Skeletal muscle tissue (tissue), 4 donors: ENCODE measurements around the gene OXCT1. TPM values are rescaled to one million over a fixed set of nuclear protein-coding genes. Genes with fewer than 3 reads are reported as not detected.
A peak's percentile ranks its signal among the peaks of the same experiment; 100 is the strongest.

Experiments
- H3K27ac ChIP-seq: one replicate; pipeline ENCODE4 v1.7.0; 2013; ENCODE audit warnings: mild to moderate bottlenecking, low read depth, low read length, inconsistent platforms
- H3K27me3 ChIP-seq, 3 donors: one replicate each; pipeline ENCODE4 v1.7.0; 2013; ENCODE audit warnings: low read length in 3 of 3; ENCODE audit not compliant: control insufficient read depth in 3 of 3, insufficient read depth in 3 of 3
- H3K36me3 ChIP-seq, 3 donors: one replicate each; pipeline ENCODE4 v1.7.0; 2013; ENCODE audit warnings: low read length in 3 of 3; ENCODE audit not compliant: control insufficient read depth in 3 of 3, insufficient read depth in 3 of 3
- H3K4me1 ChIP-seq, 3 donors: one replicate each; pipeline ENCODE4 v1.7.0; 2013; ENCODE audit warnings: low read length in 3 of 3, mild to moderate bottlenecking in 3 of 3; ENCODE audit not compliant: control insufficient read depth in 3 of 3, insufficient read depth in 3 of 3
- H3K4me3 ChIP-seq, 3 donors: one replicate each; pipeline ENCODE4 v1.7.0; 2013; ENCODE audit warnings: low read length in 3 of 3
- H3K9ac ChIP-seq, 3 donors: one replicate each; pipeline ENCODE4 v1.7.0; 2013; ENCODE audit warnings: low read length in 3 of 3, mild to moderate bottlenecking in 3 of 3, moderate library complexity in 2 of 3, low read depth in 1 of 3
- H3K9me3 ChIP-seq, 3 donors: one replicate each; pipeline ENCODE4 v1.7.0; 2013; ENCODE audit warnings: low read length in 3 of 3; ENCODE audit not compliant: control insufficient read depth in 3 of 3
- total RNA-seq: library from RNA; depleted of rRNA; stranded (reverse); fragments of >200 nt; gene quantifications from one replicate; pipeline ENCODE4 v1.2.3, GENCODE V29; 2014
- donor health status: Osteomylitis.

Gene OXCT1
- total RNA-seq, 1 donor from 2014 or later: 12.5 TPM

DNA sequence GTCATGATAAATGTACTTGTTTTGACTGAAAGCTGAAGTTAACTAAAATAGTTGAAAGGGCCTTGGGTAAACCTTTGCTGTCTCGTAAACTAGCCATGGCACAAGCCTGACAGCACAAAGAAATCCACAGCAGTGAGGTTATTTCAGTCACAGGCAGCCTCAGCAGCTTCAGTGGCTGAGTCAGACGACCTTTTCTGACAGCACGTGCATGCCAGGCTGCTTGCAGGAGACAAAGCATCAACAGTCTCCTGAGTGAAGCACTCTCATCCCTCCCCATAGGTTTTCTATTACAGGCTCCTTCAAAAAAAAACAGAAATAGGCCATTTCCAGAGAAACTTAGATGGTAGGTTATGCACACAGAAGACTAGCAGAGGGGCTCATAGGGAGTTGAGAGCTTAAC lies 34.6 kb downstream of the OXCT1 start:
- Histone ChIP-seq H3K4me1 (peaks cover 4 to 7% (median 4%) of the 10 kb centered on the region in 3 donors), H3K36me3 (peaks cover 0 to 8% (median 0%) of the 10 kb centered on the region in 3 donors), H3K9ac (peak overlapping the region; percentile 10 to 40 (median 23))

DNA sequence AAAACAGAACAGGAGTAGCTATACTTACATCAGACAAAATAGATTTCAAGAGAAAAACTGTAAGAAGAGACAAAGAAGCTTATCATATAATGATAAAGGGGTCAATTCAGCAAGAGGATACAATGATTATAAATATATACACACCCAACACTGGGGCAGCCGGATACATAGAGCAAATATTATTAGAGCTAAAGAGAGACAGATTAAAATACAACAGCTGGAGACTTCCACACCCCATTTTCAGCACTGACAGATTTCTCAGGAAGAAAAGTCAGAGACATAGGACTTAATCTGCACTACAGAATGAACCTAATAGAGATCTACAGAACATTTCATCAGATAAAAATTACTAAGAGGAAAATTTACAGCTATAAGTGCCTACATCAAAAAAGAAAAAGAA lies 35.7 kb downstream of the OXCT1 start:
- H3K27me3 ChIP-seq: no peaks in the 10 kb centered on the region
- peaks cover 0 to 8% (median 0%) of the 10 kb centered on the region in 3 donors for H3K36me3 ChIP-seq
- peak overlapping the region; percentile 60 for H3K27ac ChIP-seq

More for the DNA sequence above, 34.6 kb downstream of the OXCT1 start:
- H3K27me3 ChIP-seq: no peaks in the 10 kb centered on the region
- peak overlapping the region; percentile 69 for H3K27ac ChIP-seq
- H3K4me3 ChIP-seq: no peak overlapping the region
- no peaks in the 10 kb centered on the region for H3K9me3 ChIP-seq

DNA sequence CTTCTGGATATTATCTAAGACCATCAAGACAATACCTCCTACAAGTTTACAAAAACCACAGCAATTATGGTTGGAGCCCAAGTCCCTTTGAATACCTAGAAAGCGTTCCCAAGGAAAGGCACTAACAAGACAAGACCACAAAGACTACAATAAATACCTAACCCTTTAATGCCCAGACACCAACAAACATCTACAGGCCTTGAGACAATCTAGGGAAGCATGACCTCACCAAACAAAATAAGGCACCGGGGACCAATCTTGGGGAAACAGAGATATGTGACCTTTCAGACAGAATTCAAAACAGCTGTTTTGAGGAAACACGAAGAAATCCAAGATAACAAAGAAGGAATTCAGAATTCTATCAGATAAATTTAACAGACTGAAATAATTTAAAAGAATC lies 37.8 kb downstream of the OXCT1 start:
- peaks cover 0 to 4% (median 0%) of the 10 kb centered on the region in 3 donors for H3K36me3 ChIP-seq
- no peaks in the 10 kb centered on the region for H3K27me3 ChIP-seq
- H3K4me3 ChIP-seq: no peak overlapping the region
- peaks cover 4 to 7% (median 4%) of the 10 kb centered on the region in 3 donors for H3K4me1 ChIP-seq
- no peak overlapping the region for H3K27ac ChIP-seq
- no peaks in the 10 kb centered on the region for H3K9me3 ChIP-seq
- H3K9ac ChIP-seq: no peak overlapping the region

More for the DNA sequence above, 35.7 kb downstream of the OXCT1 start:
- peaks cover 4 to 7% (median 4%) of the 10 kb centered on the region in 3 donors for H3K4me1 ChIP-seq
- H3K9ac ChIP-seq: no peak overlapping the region
- H3K4me3 ChIP-seq: no peak overlapping the region
- no peaks in the 10 kb centered on the region for H3K9me3 ChIP-seq

DNA sequence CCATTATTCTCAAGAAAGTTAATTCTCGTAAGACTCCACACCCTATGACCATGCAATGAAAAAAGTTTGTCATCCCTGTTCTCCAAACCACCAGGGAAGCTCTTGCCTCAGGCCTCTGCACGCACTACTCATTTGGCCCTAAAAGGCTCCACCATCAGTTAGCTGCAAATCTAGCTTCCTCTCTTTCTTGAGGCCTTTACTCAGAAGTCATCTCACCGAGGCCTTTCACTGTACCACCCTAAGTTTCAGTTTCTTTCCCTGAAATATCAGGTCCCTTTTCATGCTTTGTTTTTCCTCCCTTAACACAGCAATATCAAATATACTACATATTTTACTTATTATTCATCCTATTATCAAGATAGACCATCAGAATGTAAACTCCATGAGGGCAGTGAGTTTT lies 39.1 kb downstream of the OXCT1 start:
- Histone ChIP-seq H3K36me3 (peaks cover 0 to 4% (median 0%) of the 10 kb centered on the region in 3 donors), H3K9ac (no peak overlapping the region), H3K4me1 (peaks cover 4 to 7% (median 4%) of the 10 kb centered on the region in 3 donors), H3K9me3 (no peaks in the 10 kb centered on the region), H3K27me3 (no peaks in the 10 kb centered on the region), H3K4me3 (no peak overlapping the region), H3K27ac (no peak overlapping the region)

DNA sequence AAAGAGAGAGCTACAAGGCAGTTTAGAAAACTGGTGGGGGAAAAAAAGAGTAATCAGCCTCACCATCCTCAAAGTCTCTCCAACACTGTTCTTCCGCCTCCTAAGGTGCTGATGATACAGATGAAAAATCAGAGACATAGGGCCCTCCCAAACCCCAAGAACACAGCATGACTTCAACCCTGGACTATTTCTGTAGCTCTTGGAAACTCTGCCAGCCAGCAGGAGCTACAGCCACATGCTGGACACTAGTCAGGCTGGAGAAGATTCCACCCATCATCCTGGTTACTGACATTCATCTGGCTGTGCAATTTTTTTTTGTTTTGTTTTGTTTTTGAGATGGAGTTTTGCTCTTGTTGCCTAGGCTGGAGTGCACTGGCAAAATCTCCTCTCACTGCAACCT lies 42.4 kb downstream of the OXCT1 start:
- peaks cover 0 to 4% (median 0%) of the 10 kb centered on the region in 3 donors for H3K36me3 ChIP-seq
- no peak overlapping the region for H3K4me3 ChIP-seq
- H3K9ac ChIP-seq: no peak overlapping the region
- H3K9me3 ChIP-seq: no peaks in the 10 kb centered on the region
- H3K27ac ChIP-seq: no peak overlapping the region
- H3K27me3 ChIP-seq: no peaks in the 10 kb centered on the region
- H3K4me1 ChIP-seq: no peaks in the 10 kb centered on the region

DNA sequence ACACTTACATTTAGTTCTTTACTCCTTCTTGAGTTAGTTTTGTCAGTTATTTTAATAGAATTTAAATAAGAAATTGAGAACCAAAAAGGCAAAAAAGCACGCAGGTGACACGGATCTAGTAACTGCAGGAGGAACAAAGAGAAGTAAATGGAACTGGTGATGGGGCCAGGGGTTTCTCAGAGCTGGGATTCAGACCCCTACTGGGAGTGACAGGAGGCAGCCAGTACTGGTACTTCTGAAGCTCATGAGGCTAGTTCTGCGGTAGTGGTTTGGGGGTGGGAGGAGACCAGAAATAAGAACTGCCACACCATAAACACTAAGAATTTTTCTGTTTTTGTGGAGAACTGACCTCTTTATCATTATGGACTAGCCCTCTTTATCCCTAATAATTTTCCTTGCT lies 48.2 kb downstream of the OXCT1 start:
- Histone ChIP-seq H3K36me3 (no peaks in the 10 kb centered on the region), H3K27ac (no peak overlapping the region), H3K9me3 (no peaks in the 10 kb centered on the region), H3K27me3 (no peaks in the 10 kb centered on the region), H3K9ac (no peak overlapping the region), H3K4me1 (no peaks in the 10 kb centered on the region), H3K4me3 (no peak overlapping the region)

DNA sequence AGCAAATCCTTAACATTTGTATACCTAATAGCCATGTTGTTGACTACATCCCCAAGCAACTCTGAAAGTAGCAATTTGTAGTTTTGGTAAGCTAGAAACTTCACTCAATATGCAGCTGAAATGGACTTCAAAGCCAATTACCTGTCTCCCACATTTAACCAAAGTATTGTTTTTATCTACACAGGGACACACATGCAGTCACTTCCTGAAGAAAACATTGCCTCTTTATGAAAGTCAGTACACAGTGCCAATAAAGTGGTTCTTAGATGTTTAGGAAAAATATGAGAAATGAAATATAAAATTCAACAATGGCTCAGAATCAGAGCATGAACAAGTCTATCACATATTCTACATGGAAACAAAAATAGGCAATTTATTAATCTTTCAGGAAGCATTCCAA lies 49.2 kb downstream of the OXCT1 start:
- H3K9ac ChIP-seq: no peak overlapping the region
- H3K27me3 ChIP-seq: no peaks in the 10 kb centered on the region
- H3K4me1 ChIP-seq: no peaks in the 10 kb centered on the region
- H3K27ac ChIP-seq: no peak overlapping the region
- H3K9me3 ChIP-seq: no peaks in the 10 kb centered on the region
- H3K36me3 ChIP-seq: no peaks in the 10 kb centered on the region
- no peak overlapping the region for H3K4me3 ChIP-seq

DNA sequence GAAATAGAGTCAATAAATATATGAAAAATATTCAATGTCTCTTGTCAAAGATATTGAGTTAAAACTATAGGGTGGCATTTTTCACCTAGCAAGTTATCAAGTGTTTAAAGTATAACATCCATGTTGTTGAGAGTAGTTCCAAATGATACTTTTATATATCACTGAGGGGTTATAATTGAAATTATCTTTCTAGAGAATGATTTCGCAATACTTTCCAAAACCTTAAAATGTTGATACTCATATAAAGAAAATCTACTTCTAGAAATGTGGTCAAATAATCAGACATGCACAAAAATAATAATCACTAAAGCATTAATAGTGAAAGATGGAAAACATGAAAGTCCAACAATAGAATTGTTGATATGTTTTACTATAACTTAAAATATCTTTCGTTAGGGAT lies 50.1 kb downstream of the OXCT1 start:
- H3K27me3 ChIP-seq: no peaks in the 10 kb centered on the region
- H3K9me3 ChIP-seq: no peaks in the 10 kb centered on the region
- no peak overlapping the region for H3K27ac ChIP-seq
- H3K4me1 ChIP-seq: no peaks in the 10 kb centered on the region
- H3K36me3 ChIP-seq: no peaks in the 10 kb centered on the region
- no peak overlapping the region for H3K9ac ChIP-seq
- H3K4me3 ChIP-seq: no peak overlapping the region

DNA sequence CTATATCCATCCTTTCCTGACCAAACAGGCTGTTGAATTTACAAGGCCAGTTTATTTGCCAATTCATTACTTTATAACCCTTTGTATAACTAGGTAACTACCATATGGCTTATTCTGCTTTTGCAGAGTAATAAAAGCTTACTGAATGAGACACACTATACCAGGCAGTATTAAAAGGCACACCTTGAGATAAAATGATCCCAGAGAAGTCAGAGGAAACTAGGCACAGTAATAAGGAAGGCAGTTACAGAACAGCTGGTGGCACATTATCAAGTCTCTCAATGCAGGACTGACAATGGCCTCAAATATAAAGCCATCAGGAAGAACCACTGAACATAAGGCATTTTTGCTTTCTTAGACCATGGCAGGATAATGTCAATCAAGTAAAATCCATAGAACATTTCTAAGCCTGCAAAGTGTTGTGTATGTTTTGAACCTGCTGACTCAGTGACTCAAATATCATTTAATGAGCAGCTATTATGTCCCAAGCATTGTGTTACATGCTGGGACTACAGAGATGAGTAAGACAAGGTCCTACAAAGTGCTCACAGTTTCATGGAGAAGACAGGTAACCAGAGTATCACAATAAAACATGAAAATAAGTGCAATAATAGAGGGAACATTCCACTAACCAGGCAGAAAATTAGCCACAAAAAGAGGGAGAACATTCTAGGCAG lies 52.5 kb downstream of the OXCT1 start:
- Histone ChIP-seq H3K27ac (no peak overlapping the region), H3K4me1 (no peaks in the 10 kb centered on the region), H3K4me3 (no peak overlapping the region)

DNA sequence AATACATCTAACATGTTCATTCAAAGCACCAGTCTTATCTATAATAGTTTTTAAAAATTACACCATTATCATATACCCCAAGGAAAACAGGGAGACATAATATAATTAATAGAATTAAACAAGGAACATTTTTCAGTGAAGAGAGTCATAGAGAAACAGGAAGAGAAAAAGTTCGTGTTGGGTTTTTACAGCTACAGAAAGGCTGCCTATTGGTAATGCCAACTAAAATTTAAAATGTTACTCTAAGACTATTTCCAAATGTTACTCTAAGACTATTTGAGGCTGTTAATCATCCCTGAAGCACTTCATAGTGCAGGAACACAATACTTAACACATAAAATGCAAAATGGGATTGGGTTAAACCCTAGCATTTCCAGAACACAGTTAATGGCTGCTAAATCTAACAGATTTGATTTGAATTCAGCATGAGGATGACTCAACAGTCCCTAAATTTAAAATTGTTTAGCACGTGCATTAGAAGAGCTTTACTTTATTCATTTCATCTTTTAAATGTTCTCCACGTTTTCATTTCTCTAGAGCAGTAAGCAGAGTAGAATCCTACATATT lies 54.5 kb downstream of the OXCT1 start:
- Histone ChIP-seq H3K36me3 (no peaks in the 10 kb centered on the region), H3K9ac (no peak overlapping the region), H3K9me3 (no peaks in the 10 kb centered on the region), H3K27me3 (no peaks in the 10 kb centered on the region), H3K27ac (no peak overlapping the region), H3K4me3 (no peak overlapping the region), H3K4me1 (no peaks in the 10 kb centered on the region)

More for the DNA sequence above, 52.5 kb downstream of the OXCT1 start:
- Histone ChIP-seq H3K27me3 (no peaks in the 10 kb centered on the region), H3K9ac (no peak overlapping the region), H3K9me3 (no peaks in the 10 kb centered on the region), H3K36me3 (no peaks in the 10 kb centered on the region)
